ENCODE results near the gene ANKS6.

DNA sequence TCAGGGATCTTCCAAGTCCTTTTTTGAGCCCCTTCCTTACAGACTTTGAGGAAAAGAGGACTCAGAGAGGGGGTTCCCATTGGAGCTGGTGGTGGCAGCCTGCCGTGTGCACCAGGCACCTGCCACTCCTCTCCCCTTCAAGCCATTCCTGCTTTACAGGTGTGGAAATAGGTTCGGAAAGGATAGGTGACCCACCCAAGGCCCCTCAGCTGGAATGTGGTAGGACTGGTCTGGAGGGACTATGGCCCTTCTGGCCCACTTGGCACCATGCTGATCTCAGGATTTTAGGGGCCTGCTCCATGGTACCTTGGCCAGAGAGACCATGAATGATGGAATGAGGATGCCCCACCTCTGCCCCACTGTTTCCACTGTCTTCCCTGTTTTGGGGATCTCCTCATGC lies 12.5 kb upstream of the ANKS6 start:
- TF ChIP-seq, protein P1, sequence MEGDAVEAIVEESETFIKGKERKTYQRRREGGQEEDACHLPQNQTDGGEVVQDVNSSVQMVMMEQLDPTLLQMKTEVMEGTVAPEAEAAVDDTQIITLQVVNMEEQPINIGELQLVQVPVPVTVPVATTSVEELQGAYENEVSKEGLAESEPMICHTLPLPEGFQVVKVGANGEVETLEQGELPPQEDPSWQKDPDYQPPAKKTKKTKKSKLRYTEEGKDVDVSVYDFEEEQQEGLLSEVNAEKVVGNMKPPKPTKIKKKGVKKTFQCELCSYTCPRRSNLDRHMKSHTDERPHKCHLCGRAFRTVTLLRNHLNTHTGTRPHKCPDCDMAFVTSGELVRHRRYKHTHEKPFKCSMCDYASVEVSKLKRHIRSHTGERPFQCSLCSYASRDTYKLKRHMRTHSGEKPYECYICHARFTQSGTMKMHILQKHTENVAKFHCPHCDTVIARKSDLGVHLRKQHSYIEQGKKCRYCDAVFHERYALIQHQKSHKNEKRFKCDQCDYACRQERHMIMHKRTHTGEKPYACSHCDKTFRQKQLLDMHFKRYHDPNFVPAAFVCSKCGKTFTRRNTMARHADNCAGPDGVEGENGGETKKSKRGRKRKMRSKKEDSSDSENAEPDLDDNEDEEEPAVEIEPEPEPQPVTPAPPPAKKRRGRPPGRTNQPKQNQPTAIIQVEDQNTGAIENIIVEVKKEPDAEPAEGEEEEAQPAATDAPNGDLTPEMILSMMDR (IDR thresholded peaks at IDR 0.05; ENCODE audit: borderline replicate concordance, extremely low read depth, low read length, poor library complexity, severe bottlenecking): no peak
- no peak for TF ChIP-seq EZH2 (IDR thresholded peaks at IDR 0.05; ENCODE audit: borderline replicate concordance, low read depth, low read length, severe bottlenecking)

Measured in DND-41 (cell line).